Lower lobe of right lung (tissue), 2 donors: ENCODE measurements around the gene EFCAB6. TPM values are rescaled to one million over a fixed set of nuclear protein-coding genes. Genes with fewer than 3 reads are reported as not detected.

Source experiments
- ATAC-seq, 2 donors: fragments of 200-7000 bp; cut with Tn5 transposase; one replicate each; pipeline ENCODE4 v1.9.1; 2020 to 2022; ENCODE audit warnings: mild to moderate bottlenecking in 2 of 2, moderate library complexity in 2 of 2
- DNase-seq: peaks from one replicate; pipeline ENCODE4 v3.0.0-alpha.2; 2020
- H3K27ac ChIP-seq: fragments of 200-600 bp; one replicate; pipeline ENCODE4 v1.8.0; 2022
- H3K27me3 ChIP-seq: fragments of 200-600 bp; one replicate; pipeline ENCODE4 v1.8.0; 2022; ENCODE audit warnings: low read depth
- H3K36me3 ChIP-seq: fragments of 200-600 bp; one replicate; pipeline ENCODE4 v1.8.0; 2022; ENCODE audit warnings: mild to moderate bottlenecking
- H3K4me1 ChIP-seq: fragments of 200-600 bp; one replicate; pipeline ENCODE4 v1.8.0; 2022
- H3K4me3 ChIP-seq: fragments of 200-600 bp; one replicate; pipeline ENCODE4 v1.8.0; 2022; ENCODE audit warnings: mild to moderate bottlenecking
- H3K9me3 ChIP-seq: fragments of 200-600 bp; one replicate; pipeline ENCODE4 v1.8.0; 2022
- intact Hi-C: fragments of 100-400 bp; cut with DNase I; formaldehyde crosslinking; loops from one replicate; pipeline ENCODE4 v1.11.0; 2022
- total RNA-seq: library from RNA; stranded (reverse); fragmentation: NEBNext Ultra II Directional; extraction: Animal tissue kit (Norgen Biotek cat#: 25700); gene quantifications from one replicate; pipeline ENCODE4 v1.2.1, GENCODE V29; 2021
- TF ChIP-seq, protein P1 (sequence below): fragments of 200-600 bp; IDR thresholded peaks from one replicate; pipeline ENCODE4 v1.8.0; 2022; ENCODE audit warnings: antibody characterized with exemption, mild to moderate bottlenecking
- donor health status: DM: no; HTN: yes; CAD: no; lungs with severe emphysema.

Gene EFCAB6
- total RNA-seq, 1 donor from 2014 or later = 5.8 TPM

- no peaks in the 10 kb centered on the region for H3K9me3 ChIP-seq
- intact Hi-C loops = no loop called here
- no peak overlapping the region for H3K27ac ChIP-seq
- H3K4me1 ChIP-seq = no peaks in the 10 kb centered on the region
- peaks cover 3% of the 10 kb centered on the region for H3K27me3 ChIP-seq
- TF ChIP-seq, protein P1, sequence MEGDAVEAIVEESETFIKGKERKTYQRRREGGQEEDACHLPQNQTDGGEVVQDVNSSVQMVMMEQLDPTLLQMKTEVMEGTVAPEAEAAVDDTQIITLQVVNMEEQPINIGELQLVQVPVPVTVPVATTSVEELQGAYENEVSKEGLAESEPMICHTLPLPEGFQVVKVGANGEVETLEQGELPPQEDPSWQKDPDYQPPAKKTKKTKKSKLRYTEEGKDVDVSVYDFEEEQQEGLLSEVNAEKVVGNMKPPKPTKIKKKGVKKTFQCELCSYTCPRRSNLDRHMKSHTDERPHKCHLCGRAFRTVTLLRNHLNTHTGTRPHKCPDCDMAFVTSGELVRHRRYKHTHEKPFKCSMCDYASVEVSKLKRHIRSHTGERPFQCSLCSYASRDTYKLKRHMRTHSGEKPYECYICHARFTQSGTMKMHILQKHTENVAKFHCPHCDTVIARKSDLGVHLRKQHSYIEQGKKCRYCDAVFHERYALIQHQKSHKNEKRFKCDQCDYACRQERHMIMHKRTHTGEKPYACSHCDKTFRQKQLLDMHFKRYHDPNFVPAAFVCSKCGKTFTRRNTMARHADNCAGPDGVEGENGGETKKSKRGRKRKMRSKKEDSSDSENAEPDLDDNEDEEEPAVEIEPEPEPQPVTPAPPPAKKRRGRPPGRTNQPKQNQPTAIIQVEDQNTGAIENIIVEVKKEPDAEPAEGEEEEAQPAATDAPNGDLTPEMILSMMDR = no peak
- no peak overlapping the region for H3K4me3 ChIP-seq
- H3K36me3 ChIP-seq = no peaks in the 10 kb centered on the region
- ATAC-seq (no peak), DNase-seq (peak; percentile 27)
Observed at GRCh38 chr22:43507235-43507634, 304.9 kb downstream of the EFCAB6 start.

- TF ChIP-seq, protein P1 = no peak
- Histone ChIP-seq H3K27ac (no peak overlapping the region), H3K9me3 (no peaks in the 10 kb centered on the region), H3K4me3 (no peak overlapping the region), H3K27me3 (peaks cover 3% of the 10 kb centered on the region), H3K36me3 (no peaks in the 10 kb centered on the region), H3K4me1 (no peaks in the 10 kb centered on the region)
- DNase-seq (peak; percentile 14), ATAC-seq (no peak)
- intact Hi-C loops = no loop called here
Observed at GRCh38 chr22:43506487-43506886, 305.6 kb downstream of the EFCAB6 start.

DNA sequence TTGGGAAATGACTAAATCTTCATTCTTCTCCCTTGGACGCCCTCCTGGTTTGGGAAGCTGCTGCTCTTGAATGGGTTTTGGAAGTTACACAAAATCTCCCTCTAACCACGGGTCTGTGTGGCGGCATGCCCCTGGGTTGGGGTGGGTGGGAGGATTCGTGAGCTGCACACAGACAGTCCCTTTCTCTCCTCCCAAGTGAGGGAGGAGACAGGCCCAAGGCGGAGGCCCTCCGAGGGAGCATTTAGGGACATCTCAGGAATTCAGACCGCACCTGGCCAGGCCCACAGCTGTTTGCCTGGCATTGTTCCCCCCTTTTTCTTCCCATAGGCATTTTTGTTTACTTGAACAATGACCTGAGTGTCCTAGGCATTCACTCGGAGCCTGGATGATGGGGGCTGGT is 306.2 kb downstream of the EFCAB6 start:
- Histone ChIP-seq H3K36me3 (no peaks in the 10 kb centered on the region), H3K9me3 (no peaks in the 10 kb centered on the region), H3K4me1 (no peaks in the 10 kb centered on the region), H3K4me3 (no peak overlapping the region), H3K27ac (no peak overlapping the region), H3K27me3 (peaks cover 3% of the 10 kb centered on the region)
- DNase-seq (no peak), ATAC-seq (no peak)
- intact Hi-C loops = no loop called here
- TF ChIP-seq, protein P1 = no peak

- no peak overlapping the region for H3K27ac ChIP-seq
Observed at GRCh38 chr22:43505423-43505822, 306.7 kb downstream of the EFCAB6 start.

DNA sequence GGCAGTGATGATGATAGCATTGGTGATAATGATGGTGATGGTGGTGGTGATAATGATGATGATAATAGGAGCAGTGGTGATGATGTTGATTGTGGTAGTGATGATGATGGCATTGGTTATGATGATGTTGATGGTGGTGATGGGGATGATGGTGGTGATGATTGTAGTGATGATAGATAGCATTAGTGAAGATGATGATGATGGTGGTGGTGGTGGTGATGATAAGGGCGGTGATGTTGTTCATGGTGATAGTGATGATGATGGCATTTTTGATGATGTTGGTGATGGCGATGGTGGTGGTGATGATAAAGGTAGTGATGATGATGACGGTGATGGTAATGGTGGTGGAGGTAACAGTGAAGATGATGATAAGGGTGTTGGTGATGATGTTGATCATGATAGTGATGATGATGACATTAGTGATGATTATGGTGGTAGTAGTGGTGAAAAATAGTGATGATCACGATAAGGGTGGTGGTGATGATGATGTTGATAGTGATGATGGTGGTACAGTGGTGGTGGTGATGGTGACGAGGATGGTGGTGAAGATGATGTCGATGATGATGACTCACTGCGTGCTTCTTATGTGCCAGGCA is 307.3 kb downstream of the EFCAB6 start:
- DNase-seq = no peak
- no peak overlapping the region for H3K4me3 ChIP-seq
- H3K9me3 ChIP-seq = no peaks in the 10 kb centered on the region
- no peaks in the 10 kb centered on the region for H3K36me3 ChIP-seq
- intact Hi-C loops = no loop called here
- H3K27ac ChIP-seq = no peak overlapping the region
- TF ChIP-seq, protein P1 = no peak
- peaks cover 3% of the 10 kb centered on the region for H3K27me3 ChIP-seq
- ATAC-seq = no peak
- no peaks in the 10 kb centered on the region for H3K4me1 ChIP-seq

More at GRCh38 chr22:43505423-43505822, 306.7 kb downstream of the EFCAB6 start:
- Histone ChIP-seq H3K36me3 (no peaks in the 10 kb centered on the region), H3K9me3 (no peaks in the 10 kb centered on the region), H3K4me1 (no peaks in the 10 kb centered on the region), H3K27me3 (peaks cover 3% of the 10 kb centered on the region), H3K4me3 (no peak overlapping the region)
- DNase-seq (no peak), ATAC-seq (no peak)
- intact Hi-C loops = no loop called here
- TF ChIP-seq, protein P1 = no peak
